HG03378 (cell line): ENCODE results near the gene ABLIM2.

Experiments
- ATAC-seq: cut with Tn5 transposase; IDR thresholded peaks from one replicate; pipeline ENCODE4 v1.9.1; 2021; ENCODE audit warnings: mild to moderate bottlenecking, moderate library complexity; ENCODE audit not compliant: unreplicated experiment

ABLIM2 gene

DNA sequence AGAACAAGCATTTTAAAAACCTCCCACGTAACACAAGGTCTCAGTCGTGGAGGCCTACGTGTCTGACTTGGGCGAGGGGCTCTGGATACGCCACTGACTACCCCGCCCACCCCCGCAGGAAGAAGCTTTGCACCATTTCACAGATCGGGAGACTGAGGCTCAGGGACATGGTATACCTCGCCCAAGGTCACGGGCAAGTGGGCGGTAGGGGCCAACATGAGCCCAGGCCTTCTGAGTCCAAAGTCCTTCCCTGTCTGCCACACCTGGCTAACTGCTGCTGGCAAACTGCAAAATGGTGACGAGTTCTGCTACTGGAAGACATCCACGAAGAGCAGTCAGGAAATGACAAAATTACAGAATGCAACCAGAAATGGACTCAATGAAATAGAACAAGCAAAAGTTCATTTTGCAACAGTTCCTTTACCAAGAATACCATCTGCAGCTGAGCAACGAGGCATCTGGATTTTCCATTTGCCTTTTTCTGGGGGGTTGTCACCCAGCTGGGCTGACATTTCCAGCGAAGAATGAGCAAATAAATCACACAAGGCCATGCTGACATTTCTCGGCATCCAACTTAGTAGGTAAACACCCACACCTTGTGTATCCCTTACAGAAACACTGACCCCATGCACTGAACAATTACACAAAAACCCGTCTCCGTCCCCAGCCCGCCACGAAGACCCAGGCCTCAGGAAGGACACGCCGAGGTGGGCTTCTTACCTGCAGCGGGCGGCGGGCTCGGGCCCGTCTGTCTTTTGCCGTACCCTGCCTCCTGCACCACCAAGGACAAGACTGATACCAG lies 148.7 kb downstream of the ABLIM2 start:
- ATAC-seq, result no peak

DNA sequence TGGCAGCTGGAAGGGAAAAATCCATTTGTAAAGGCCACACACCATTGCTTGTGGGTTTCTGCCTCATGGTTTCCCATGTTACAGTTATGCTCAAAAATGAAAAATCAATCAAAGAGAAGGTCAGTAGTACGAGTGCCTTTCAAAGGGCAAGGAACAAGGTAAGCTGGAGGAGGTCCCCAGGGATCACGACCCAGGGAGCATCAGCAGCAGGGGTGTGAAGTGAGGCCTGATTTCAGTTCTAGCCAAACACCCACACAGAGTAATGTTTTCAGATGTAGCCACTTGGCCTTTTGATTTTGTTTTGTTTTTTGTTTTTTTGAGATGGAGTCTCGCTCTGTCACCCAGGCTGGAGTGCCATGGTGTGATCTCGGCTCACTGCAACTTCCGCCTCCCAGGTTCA lies 149.5 kb downstream of the ABLIM2 start:
- no peak for ATAC-seq

DNA sequence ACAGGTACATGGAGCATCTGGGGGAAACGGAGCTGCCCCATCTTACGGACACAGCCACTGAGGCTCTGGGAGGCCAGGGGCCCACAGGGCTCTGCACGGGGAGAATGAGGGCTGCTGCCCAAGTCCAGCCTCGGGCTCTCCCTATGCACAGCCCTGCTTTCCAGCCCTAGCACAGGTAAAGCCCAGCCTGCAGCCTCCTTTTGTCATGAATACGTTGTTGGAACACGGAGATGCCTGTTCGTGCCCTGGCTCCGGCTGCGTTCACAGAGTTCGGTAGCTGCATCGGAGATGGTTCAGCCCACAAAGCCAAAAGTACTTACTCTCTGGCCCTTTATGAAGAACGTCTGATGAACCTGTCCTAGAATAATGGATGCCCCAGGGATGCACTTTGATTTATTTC lies 150.2 kb downstream of the ABLIM2 start:
- no peak for ATAC-seq

DNA sequence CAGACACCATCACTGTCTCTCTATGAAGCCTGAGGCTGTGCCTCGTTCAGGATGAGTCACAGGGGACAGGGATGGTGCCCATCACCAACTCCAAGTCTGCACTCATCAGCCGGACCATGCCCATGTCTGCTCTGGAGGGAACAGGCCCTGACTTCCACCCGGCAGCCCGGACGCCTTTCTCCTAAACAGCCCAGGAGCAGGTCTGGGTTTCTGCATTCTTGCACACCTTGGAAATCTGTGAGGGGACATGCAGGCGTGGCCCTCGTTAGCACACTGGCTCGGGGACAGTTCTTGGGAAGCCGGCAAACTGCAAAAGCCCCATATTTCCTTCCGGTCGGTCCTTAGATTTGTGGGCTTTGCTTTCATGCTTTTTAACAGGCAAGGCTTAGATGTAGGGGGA lies 151.0 kb downstream of the ABLIM2 start:
- ATAC-seq, result no peak

DNA sequence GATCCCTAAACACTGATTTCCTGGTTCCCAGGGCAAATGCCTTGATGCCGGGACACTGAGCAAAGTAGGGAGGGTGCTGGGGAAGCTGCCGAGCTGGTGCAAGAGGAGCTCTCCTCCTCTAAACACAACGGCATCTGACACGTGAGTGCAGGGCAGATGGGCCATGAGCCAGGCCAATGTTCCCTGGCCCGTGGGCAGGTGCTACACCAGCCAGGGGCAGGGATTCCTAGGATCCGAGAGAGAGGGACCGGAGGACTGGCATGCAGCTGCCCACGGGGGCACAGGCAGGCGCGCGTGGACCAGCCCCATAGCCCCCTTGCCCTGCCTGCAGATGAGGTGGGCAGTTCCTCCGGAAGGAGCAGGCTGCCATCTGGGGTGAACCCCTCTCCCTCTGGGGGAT lies 152.1 kb downstream of the ABLIM2 start:
- no peak for ATAC-seq

DNA sequence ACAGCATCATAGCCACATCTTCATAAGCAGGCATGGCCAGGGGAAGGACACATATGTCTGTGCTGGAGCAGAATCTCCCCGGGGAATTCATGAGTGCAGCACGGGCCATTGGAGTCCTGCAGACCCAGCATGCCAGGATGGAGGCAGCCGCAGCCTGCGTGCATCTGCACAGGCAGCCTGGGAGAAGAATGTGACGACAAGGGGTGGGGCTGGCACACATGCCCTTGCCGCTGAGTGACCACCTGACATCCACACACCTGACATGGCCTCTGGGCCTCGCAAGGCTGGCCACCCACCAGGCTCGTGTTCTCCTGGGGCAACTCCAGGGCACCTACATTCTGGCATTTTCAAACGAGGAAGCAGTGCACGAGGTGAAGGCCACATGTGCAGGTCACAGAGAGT lies 152.8 kb downstream of the ABLIM2 start:
- no peak for ATAC-seq

DNA sequence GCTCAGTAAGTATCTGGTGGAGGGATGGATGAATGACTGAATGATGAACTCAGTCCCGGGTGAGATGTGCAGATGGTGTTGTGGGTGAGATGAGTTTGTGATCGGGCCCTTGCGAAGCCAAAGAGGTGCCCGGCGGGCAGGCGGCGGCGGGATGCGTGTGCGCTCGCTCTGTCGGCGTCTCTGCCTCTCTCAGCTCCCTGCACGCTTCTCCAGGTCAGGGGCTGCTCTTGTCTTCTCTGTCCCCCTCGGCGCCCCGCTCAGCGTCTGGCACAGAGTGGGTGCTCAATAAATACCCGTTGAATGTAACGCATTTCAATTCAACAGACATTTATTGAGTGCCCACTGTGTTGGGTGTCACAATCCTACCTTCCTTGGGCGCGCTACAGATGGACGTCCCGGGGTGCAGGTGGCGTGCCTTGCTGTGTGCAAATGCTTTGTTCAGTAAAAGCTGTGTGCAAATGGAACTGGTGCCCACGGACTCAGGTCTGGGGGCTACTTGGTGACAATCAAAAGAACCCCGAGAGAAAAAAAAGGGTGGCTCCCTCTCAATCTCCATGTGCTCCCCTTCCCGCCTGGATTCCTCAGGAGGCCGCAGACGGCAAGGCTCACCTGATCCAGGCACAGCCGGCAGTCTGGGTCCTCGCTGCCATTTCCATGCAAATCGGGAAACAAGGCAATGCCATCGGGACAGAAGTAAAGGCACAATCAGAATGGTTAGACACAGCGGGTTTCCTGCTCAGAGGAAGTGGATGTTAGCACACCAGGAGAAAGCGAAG lies 153.4 kb downstream of the ABLIM2 start:
- ATAC-seq, result no peak

DNA sequence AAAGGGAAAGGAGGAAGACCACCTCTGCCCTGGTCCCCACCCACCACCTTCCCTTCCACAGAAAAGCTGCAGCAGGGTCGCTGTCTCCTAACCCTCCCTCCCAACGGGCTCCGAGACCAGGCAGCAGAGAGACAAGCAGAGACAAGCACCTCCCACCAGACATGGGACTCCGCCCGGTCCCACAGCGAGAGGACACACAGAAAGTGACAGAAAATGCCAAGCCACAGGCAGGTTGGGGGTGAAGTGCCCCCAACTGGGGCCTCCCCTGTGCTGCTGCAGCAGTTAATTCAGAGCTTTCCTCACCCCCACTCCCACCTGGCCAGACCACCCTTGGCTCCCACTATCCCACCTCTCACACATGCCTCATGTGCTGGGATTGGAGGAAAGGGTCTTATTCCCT lies 154.5 kb downstream of the ABLIM2 start:
- ATAC-seq, result no peak

DNA sequence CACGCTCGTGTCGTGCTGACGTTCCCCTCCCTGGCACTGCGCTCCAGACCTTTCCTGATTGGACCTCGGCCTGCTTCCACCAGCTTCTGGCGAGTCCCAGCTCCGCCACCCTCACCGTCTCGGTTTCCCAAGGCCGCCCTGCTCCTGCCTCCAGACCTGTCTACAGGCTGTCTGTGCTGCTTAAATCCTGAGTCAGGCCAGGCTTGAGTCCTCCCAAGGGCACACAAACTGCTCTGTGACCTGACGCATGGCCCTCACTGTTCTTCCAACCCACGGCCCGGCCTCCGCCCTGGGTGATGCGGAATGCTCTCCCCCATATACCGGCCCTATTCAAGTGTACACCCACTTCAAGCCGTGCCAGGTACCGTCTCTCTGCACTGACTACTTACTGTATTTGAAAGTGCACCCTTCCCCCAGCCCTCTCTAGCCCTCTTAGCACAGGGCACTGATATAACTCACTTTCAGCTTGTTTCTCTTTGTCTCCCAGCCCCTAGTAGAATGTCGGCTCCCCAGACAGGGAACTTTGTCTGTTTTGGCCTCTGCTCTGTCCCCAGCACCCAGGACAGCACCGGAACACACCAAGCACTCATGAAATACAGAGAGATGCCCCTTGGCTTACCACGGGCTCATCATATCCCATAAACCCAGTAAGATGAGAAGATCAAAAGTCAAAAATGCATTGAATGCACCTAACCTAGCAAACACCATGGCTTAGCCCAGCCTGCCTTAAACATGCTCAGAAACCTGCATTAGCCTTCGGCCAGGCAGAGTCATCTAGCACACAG lies 155.9 kb downstream of the ABLIM2 start:
- ATAC-seq, result no peak

DNA sequence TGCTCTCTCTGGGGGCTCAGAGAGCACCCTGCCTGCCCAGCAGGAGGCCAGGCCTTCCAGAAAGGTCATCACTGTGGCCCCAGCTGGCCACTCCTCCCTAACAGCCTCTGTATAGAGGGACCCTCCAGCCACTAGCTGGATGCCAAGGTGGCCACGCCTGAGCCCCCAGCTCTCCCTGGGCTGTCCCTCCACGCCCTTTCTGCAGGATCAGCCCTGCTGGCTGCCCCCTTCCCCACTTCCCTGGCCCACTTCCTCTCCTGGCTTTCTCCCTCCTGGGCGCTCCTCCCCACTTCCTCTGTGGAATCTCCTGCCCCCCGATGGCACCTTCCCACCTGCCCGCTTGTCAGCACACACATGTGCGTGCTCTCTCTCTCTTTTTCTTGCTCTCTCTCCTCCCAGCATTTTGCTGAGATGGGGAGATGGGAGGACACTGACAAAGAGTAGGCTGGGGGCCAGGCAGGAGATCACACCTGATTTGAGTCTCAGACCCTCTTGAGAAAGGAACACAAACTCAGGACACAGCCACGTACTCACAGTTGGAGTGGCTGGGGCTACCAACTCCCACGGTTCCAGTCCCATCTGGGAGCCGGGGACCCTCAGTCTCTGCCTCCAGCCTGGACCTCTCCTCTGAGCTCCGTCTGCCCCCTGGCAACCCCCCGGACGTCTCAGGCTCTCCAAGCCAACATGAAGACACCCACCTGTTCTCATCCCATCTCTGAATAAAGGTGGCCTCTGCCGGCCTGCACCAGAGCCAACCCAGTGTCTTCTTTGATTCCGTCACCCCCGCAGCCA lies 156.9 kb downstream of the ABLIM2 start:
- no peak for ATAC-seq

DNA sequence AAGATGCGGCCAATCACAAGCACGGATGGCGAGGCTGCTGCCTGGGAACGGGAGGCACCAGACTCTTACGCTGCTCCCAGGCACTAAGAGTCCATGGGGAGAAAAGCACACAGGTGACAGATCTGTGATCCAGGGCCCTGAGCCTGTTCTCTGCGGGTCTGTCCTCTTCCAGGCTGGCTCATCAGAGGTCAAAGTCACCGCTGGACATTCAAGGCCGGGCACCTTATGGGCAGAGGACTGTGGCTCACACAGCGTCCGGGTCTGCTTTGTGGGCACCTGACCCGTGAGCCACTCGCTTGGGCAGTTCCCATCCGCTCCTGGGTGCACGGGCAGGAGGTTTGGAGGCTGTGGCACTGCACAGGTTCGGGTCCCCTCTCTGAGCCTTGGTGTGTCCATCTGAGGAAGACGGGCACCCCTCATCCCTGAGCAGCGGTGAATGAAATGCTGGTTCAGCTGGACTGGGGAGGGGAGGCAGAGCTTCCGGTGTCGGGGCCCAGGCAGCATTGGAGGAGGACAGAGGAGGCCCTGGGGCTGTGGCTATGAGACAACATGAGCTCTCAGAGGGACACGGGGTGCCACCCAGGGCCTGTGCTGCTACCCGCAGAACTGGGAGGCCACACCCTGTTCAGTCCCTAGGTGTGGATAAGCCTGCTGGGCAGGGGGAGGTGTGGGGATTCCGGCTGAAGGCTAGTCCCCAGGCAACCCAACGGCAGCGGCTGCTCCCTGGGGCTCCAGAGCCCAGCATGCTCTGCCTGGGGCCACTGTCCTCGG lies 157.7 kb downstream of the ABLIM2 start:
- ATAC-seq, result no peak

DNA sequence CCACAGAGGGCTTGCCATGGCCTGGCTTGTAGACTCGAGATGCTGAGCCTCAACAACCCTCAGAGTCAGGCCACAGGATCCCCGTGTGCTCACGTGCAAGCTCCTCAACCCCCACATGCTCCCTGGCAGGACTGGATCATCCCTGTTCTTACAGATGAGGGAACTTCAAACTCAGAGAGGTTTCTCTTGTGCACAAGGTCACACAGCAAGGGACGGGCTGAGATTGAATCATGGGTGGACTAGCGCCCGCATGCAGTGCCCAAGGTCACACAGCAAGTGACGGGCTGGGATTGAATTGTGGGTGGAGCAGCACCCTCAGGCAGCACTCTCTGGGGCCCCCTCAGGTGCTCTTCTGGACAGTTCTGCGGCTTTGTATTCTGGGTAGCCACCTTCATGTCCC lies 158.4 kb downstream of the ABLIM2 start:
- ATAC-seq, result no peak

DNA sequence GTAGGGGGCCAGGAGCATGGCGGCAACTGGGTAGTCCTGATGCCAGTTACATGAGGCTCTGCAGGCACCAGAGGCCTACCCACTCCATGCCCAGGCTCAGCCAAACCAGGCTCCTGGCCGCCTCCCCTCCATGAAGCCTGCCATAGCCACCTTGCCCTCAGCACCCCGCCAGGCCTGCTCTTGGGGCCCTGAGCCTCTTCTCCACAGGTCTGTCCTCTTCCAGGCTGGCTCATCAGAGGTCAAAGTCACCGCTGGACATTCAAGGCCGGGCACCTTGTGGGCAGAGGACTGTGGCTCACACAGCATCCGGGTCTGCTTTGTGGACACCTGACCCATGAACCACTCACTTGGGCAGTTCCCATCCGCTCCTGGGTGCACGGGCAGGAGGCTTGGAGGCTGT lies 158.9 kb downstream of the ABLIM2 start:
- ATAC-seq, result no peak

DNA sequence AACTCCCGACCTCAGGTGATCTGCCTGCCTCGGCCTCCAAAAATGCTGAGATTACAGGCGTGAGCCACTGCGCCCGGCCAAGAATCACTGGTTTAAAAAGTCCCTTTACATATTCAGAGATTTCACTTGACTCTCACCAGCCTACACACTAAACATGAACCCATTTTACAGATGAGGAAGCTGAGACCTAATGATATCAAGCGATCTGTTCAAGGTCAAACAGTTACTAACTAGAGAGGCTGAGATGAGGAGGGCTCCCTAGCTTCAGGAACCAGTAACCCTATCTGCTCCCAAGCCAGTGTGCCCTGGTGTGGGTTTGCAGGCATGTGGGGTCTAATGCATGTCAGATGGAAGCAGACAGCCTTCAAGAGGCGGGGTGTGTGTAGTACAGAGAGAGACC lies 159.3 kb downstream of the ABLIM2 start:
- no peak for ATAC-seq

DNA sequence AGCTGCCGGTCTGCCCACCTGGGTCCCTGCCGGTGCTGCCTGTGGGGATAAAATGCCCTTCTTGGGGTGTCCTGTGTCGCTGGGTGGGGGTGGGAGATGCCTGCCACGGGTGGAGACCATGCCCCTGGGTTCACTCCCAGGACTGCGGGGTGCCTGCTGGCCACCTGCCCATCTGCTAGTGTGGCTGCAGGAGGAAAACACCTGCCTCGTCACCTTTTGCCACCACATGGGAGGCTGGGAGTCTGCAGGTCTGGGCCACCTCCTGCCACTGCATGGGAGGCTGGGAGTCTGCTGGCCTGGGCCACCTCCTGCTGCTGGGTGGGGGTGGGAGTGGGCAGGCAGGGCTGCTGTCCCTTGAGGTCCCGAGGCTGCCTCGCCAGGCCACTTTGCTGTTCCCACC lies 160.2 kb downstream of the ABLIM2 start:
- no peak for ATAC-seq

DNA sequence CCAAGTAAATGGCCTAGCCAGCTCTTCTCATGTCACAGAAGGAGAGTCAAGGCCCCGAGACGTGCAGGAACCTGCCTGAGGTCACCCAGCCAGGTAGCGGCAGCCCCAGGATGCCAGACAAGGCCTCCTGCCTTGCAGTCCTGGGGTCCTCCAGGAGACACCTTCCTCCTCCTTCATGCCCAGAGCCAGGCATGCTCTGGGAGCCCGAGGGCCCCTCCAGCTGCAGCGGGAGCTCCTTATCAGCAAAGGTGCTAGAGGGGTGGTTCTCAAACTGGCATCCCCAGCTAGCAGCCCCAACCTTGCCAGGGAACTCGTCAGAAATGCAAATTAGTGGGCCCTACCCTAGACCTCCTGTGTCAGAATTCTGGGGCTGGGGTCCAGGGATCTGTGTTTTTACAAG lies 162.7 kb downstream of the ABLIM2 start:
- ATAC-seq, result no peak

DNA sequence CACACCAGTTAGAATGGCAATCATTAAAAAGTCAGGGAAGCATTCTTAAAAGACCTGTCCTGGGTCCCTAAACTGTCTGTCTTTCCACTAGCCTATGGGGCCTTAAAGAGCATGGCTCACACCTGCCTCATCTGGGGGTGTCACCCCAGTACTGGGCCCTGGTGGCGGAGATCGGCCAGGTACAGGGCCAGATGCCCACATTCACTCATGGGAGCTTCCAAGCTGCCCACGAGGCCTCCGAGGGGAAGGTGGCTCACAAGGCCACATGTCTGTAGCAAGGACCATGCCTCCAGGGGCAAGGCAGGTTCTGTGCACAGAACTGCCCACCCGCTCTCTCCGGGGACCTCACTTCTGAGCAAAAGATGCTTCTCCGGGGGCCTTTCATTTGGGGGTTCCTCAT lies 163.5 kb downstream of the ABLIM2 start:
- no peak for ATAC-seq

DNA sequence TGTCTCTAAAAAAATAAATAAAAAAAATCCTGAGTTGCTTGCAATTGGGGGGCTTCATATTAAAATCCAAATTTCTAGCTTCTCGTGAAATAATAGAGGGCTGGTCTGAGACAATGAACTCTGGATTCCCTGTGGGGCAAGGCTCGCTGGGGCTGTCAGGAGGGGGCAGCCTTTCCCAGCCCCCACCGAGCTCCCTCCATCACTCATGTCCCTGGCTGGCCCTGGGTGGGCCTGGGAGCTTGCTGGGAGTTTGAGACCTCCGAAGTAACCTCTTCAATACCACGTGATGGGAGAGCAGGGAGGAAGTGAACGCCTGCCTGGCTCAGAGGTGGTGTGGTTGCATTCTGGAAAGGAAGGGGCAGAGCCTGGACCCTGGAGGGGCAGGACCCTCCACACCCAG lies 164.9 kb downstream of the ABLIM2 start:
- ATAC-seq, result no peak

DNA sequence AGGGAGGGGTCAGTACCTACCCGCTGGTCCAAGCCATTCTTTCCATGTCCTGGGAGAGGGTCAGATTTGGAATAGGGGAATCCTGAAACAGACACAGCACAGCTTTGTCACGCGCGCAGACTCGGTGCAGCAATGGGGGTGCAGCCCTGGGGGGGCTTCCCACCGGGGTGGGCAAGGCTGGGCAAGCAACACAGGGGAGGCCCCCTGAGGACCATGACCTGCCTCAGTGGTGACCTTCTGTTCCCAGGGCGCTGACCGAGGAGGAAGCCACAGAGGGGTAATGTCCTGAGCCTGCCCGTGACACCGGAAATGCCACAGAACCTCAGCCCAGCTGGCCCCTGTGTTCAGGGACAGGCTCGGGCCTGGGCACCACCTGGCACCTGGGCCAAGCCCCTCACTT lies 165.8 kb downstream of the ABLIM2 start:
- no peak for ATAC-seq

DNA sequence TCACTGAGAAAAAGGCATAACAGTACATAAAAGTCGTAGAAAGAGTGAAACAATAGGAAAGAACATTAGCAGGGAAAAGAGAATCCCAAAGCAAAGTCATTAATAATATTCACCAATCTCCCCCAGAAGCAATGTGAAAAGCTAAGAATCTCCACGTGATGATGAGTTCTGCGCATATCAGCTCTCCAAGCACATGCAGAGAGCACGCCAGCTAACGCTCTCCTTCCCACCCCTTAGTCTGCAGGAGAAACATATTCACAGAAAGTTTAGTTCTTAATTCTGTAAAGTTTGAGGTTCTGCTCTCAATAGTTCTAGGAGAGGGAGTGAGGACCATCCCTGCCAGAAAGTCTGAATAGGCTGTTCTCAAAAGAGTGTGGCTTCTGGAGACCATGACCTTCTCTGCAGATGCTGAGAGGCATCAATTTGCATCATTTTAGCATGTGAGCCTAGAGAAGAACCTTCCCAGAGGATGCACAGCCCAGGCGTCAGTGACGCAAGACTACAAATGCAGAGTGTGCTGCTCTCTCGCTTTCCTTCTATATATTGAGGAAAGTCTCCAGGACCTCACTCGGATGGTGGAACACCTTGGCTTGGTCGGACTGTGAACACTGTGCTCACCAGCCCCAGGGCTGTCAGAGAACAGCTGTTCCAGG lies 167.7 kb downstream of the ABLIM2 start:
- no peak for ATAC-seq
